Mesenchymal stem cell (in vitro differentiated cells and primary cell): Measurements from ENCODE around the gene BEST1.

ENCODE experiments used
- DNase-seq: peaks from one replicate; pipeline ENCODE4 v3.0.0-alpha.2; 2013
- H2AFZ ChIP-seq: one replicate; pipeline ENCODE4 v1.6.1; 2013; ENCODE audit warnings: low read depth, mild to moderate bottlenecking, control low read depth, inconsistent platforms, low read length, moderate library complexity
- H2AK5ac ChIP-seq: 2 replicates; pipeline ENCODE4 v1.6.1; 2013; ENCODE audit warnings: low read length, moderate library complexity, mild to moderate bottlenecking, inconsistent platforms; ENCODE audit not compliant: severe bottlenecking
- H2BK120ac ChIP-seq: one replicate; pipeline ENCODE4 v1.6.1; 2013; ENCODE audit warnings: low read depth, mild to moderate bottlenecking, inconsistent platforms, low read length, moderate library complexity
- H2BK12ac ChIP-seq, 2 experiments: one replicate each; pipeline ENCODE4 v1.6.1; 2013; ENCODE audit warnings: inconsistent platforms in 2 of 2, low read length in 2 of 2, mild to moderate bottlenecking in 2 of 2, moderate library complexity in 2 of 2, control low read depth in 1 of 2
- H2BK15ac ChIP-seq: one replicate; pipeline ENCODE4 v1.6.1; 2013; ENCODE audit warnings: mild to moderate bottlenecking, low read depth, inconsistent platforms; ENCODE audit not compliant: poor library complexity, severe bottlenecking
- H2BK5ac ChIP-seq: 2 replicates; pipeline ENCODE4 v1.6.1; 2013; ENCODE audit warnings: low read depth, mild to moderate bottlenecking, low read length, control low read depth, inconsistent platforms; ENCODE audit not compliant: poor library complexity, severe bottlenecking
- H3K14ac ChIP-seq, 2 experiments: one replicate each; pipeline ENCODE4 v1.6.1; 2013; ENCODE audit warnings: inconsistent platforms in 2 of 2, low read length in 2 of 2, control low read depth in 1 of 2, mild to moderate bottlenecking in 1 of 2, moderate library complexity in 1 of 2
- H3K18ac ChIP-seq, 2 experiments: one replicate each; pipeline ENCODE4 v1.6.1; 2013; ENCODE audit warnings: inconsistent platforms in 2 of 2, low read length in 2 of 2, control low read depth in 1 of 2, low read depth in 1 of 2, mild to moderate bottlenecking in 1 of 2
- H3K23ac ChIP-seq, 2 experiments: one replicate each; pipeline ENCODE4 v1.6.1; 2013; ENCODE audit warnings: inconsistent platforms in 2 of 2, low read length in 2 of 2, mild to moderate bottlenecking in 2 of 2, moderate library complexity in 2 of 2, control low read depth in 1 of 2
- H3K27ac ChIP-seq: 2 replicates; pipeline ENCODE4 v1.5.1; 2013; ENCODE audit warnings: mild to moderate bottlenecking, moderate library complexity, low read length, control low read depth, inconsistent platforms; ENCODE audit not compliant: poor library complexity, severe bottlenecking
- H3K27me3 ChIP-seq, 2 experiments: 2 replicates each; pipeline versions ENCODE4 v1.6.1 to v1.7.0; 2013; ENCODE audit warnings: low read length in 2 of 2, mild to moderate bottlenecking in 2 of 2, moderate library complexity in 2 of 2, control low read depth in 1 of 2, inconsistent platforms in 1 of 2; ENCODE audit not compliant: control insufficient read depth in 1 of 2, insufficient read depth in 1 of 2
- H3K36me3 ChIP-seq, 2 experiments: 2 replicates each; pipeline versions ENCODE4 v1.6.1 to v1.7.0; 2013; ENCODE audit warnings: low read length in 2 of 2, control low read depth in 1 of 2, inconsistent platforms in 1 of 2, low read depth in 1 of 2, mild to moderate bottlenecking in 1 of 2; ENCODE audit not compliant: insufficient read depth in 2 of 2, control insufficient read depth in 1 of 2
- H3K4ac ChIP-seq, 2 experiments: one replicate each; pipeline ENCODE4 v1.6.1; 2013; ENCODE audit warnings: inconsistent platforms in 2 of 2, low read length in 2 of 2, mild to moderate bottlenecking in 2 of 2, moderate library complexity in 2 of 2, control low read depth in 1 of 2, low read depth in 1 of 2
- H3K4me1 ChIP-seq: 2 replicates; pipeline ENCODE4 v1.6.1; 2013; ENCODE audit warnings: low read depth, low read length, control low read depth; ENCODE audit not compliant: control insufficient read depth, insufficient read depth
- H3K4me2 ChIP-seq: 2 replicates; pipeline ENCODE4 v1.6.1; 2013; ENCODE audit warnings: low read length, mild to moderate bottlenecking, inconsistent platforms; ENCODE audit not compliant: poor library complexity, severe bottlenecking
- H3K4me3 ChIP-seq, 2 experiments: 2 replicates each; pipeline versions ENCODE4 v1.5.1 to v1.7.0; 2013; ENCODE audit warnings: low read length in 2 of 2, mild to moderate bottlenecking in 2 of 2, control low read depth in 1 of 2, low read depth in 1 of 2; ENCODE audit not compliant: insufficient read depth in 1 of 2
- H3K79me1 ChIP-seq: replicated peaks from 2 replicates; pipeline ENCODE4 v1.6.1; 2013; ENCODE audit warnings: mild to moderate bottlenecking, control low read depth, low read length, inconsistent platforms; ENCODE audit not compliant: poor library complexity, severe bottlenecking
- H3K9ac ChIP-seq: 2 replicates; pipeline ENCODE4 v1.7.0; 2013; ENCODE audit warnings: mild to moderate bottlenecking, low read length, moderate library complexity
- H3K9me3 ChIP-seq: 2 replicates; pipeline ENCODE4 v1.7.0; 2013; ENCODE audit warnings: mild to moderate bottlenecking, low read length; ENCODE audit not compliant: control insufficient read depth
- H4K8ac ChIP-seq: one replicate; pipeline ENCODE4 v1.6.1; 2013; ENCODE audit warnings: inconsistent platforms, mild to moderate bottlenecking, low read length, moderate library complexity
- H4K91ac ChIP-seq: one replicate; pipeline ENCODE4 v1.6.1; 2013; ENCODE audit warnings: mild to moderate bottlenecking, low read length, inconsistent platforms
- WGBS: methylation state at CpG from one replicate; pipeline ENCODE4 v1.1.7; 2013; ENCODE audit warnings: mixed read lengths; 5-methylcytosine and 5-hydroxymethylcytosine counted together

Gene BEST1

GRCh38 chr11:61976420-61976800 is 26.3 kb downstream of the BEST1 start:
- Histone ChIP-seq H3K14ac (no peak overlapping the region), H3K4me3 (no peak overlapping the region), H2BK5ac (no peak overlapping the region), H3K4me1 (peaks cover 22% of the 10 kb centered on the region), H3K9me3 (no peaks in the 10 kb centered on the region), H4K8ac (no peak overlapping the region), H2BK15ac (no peak overlapping the region), H3K23ac (no peak overlapping the region), H3K4ac (no peak overlapping the region), H3K18ac (no peak overlapping the region), H4K91ac (no peak overlapping the region), H2AK5ac (peak overlapping the region; percentile 15), H3K27me3 (no peaks in the 10 kb centered on the region), H3K79me1 (no peaks in the 10 kb centered on the region), H3K4me2 (no peak overlapping the region), H2BK120ac (no peak overlapping the region), H3K27ac (no peak overlapping the region), H2AFZ (no peak overlapping the region), H3K9ac (no peak overlapping the region), H2BK12ac (peak overlapping the region; percentile 3 to 60), H3K36me3 (no peaks in the 10 kb centered on the region)
- 93% methylated on average over 8 of the region's 8 CpGs for WGBS
- DNase-seq: no peak

GRCh38 chr11:61976813-61977475 is 26.8 kb downstream of the BEST1 start:
- no peaks in the 10 kb centered on the region for H3K36me3 ChIP-seq
- no peak overlapping the region for H3K23ac ChIP-seq
- H3K9me3 ChIP-seq: no peaks in the 10 kb centered on the region
- H3K4me2 ChIP-seq: no peak overlapping the region
- DNase-seq: no peak
- no peaks in the 10 kb centered on the region for H3K27me3 ChIP-seq
- WGBS: 89% methylated on average over 5 of the region's 7 CpGs
- H3K4ac ChIP-seq: no peak overlapping the region
- H3K79me1 ChIP-seq: no peaks in the 10 kb centered on the region
- no peak overlapping the region for H3K27ac ChIP-seq
- H3K4me1 ChIP-seq: peaks cover 21% of the 10 kb centered on the region
- H3K14ac ChIP-seq: peak overlapping the region in 1 of 2 experiments; percentile 14
- H2AK5ac ChIP-seq: no peak overlapping the region
- no peak overlapping the region for H3K4me3 ChIP-seq
- H2BK5ac ChIP-seq: no peak overlapping the region
- H2BK12ac ChIP-seq: peak overlapping the region; percentile 3 to 60
- H2AFZ ChIP-seq: no peak overlapping the region
- H3K9ac ChIP-seq: no peak overlapping the region
- H4K8ac ChIP-seq: no peak overlapping the region
- no peak overlapping the region for H3K18ac ChIP-seq
- no peak overlapping the region for H2BK120ac ChIP-seq
- H2BK15ac ChIP-seq: no peak overlapping the region
- H4K91ac ChIP-seq: no peak overlapping the region

- H4K91ac ChIP-seq: peak overlapping the region; percentile 41
- H3K9me3 ChIP-seq: no peaks in the 10 kb centered on the region
- no peak overlapping the region for H3K23ac ChIP-seq
- WGBS: 89% methylated on average over 16 of the region's 17 CpGs
- no peak for DNase-seq
- no peak overlapping the region for H2BK5ac ChIP-seq
- no peak overlapping the region for H3K27ac ChIP-seq
- no peak overlapping the region for H3K14ac ChIP-seq
- H3K27me3 ChIP-seq: no peaks in the 10 kb centered on the region
- peak overlapping the region; percentile 1 for H2BK15ac ChIP-seq
- H3K9ac ChIP-seq: peak overlapping the region; percentile 68
- H3K4me1 ChIP-seq: peaks cover 7% of the 10 kb centered on the region
- H2AK5ac ChIP-seq: no peak overlapping the region
- peak overlapping the region in 1 of 2 experiments; percentile 14 for H3K18ac ChIP-seq
- no peak overlapping the region for H3K4ac ChIP-seq
- no peak overlapping the region for H2BK120ac ChIP-seq
- no peak overlapping the region for H3K4me2 ChIP-seq
- H2AFZ ChIP-seq: no peak overlapping the region
- H3K79me1 ChIP-seq: no peaks in the 10 kb centered on the region
- H3K4me3 ChIP-seq: no peak overlapping the region
- H3K36me3 ChIP-seq: no peaks in the 10 kb centered on the region
- peak overlapping the region in 1 of 2 experiments; percentile 32 for H2BK12ac ChIP-seq
- no peak overlapping the region for H4K8ac ChIP-seq
Measured at GRCh38 chr11:61978703-61979661, 28.8 kb downstream of the BEST1 start.
